ENCODE data around the gene SPRN.

DNA sequence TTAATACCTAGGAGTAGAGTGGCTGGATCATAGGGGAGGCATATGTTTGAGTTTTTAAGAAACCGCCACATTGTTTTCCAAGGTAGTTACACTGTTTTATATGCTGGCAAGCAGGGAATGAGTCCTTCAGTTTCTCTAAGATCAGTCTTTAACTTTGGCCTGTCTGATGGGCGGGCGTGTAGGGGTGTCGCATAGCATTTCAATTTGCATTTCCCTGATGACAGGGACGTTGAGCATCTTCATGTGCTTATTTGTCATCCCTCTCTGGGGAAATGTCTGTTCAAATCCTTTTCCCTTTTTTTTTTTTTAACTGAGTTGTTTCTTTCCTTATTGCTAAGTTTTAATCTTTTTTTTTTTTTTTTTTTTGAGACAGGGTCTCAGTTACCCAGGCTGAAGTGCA, 20.6 kb downstream of the SPRN start:
- TF ChIP-seq CTCF (IDR thresholded peaks at IDR 0.05) (no peak), POLR2A (IDR thresholded peaks at IDR 0.05) (no peak)
